DND-41 (cell line): ENCODE data around the gene TTLL5.

Experiments
- ATAC-seq: fragments of 200-7000 bp; cut with Tn5 transposase; 3 replicates; pipeline ENCODE4 v1.9.1; 2021; ENCODE audit warnings: low read depth; ENCODE audit not compliant: insufficient read depth
- DNase-seq: peaks from one replicate; pipeline ENCODE4 v3.0.0-alpha.2; 2020
- H2AFZ ChIP-seq: 2 replicates; pipeline ENCODE4 v1.6.0; 2012; ENCODE audit warnings: low read depth, low read length
- H3K27ac ChIP-seq: 2 replicates; pipeline ENCODE4 v1.5.1; 2012; ENCODE audit warnings: low read length, inconsistent platforms
- H3K27me3 ChIP-seq: fragments of 200-600 bp; sonication (generic); 2 replicates; pipeline ENCODE4 v1.6.0; 2012; ENCODE audit warnings: low read length, mild to moderate bottlenecking, inconsistent platforms; ENCODE audit not compliant: insufficient read depth, poor library complexity
- H3K36me3 ChIP-seq: 2 replicates; pipeline ENCODE4 v1.5.1; 2012; ENCODE audit warnings: low read length, inconsistent platforms; ENCODE audit not compliant: insufficient read depth
- H3K4me1 ChIP-seq: 2 replicates; pipeline ENCODE4 v1.5.1; 2012; ENCODE audit warnings: mild to moderate bottlenecking, low read length; ENCODE audit not compliant: insufficient read depth
- H3K4me2 ChIP-seq: 2 replicates; pipeline ENCODE4 v1.6.0; 2012; ENCODE audit warnings: mild to moderate bottlenecking, moderate library complexity, low read length, inconsistent platforms; ENCODE audit not compliant: insufficient read depth
- H3K4me3 ChIP-seq, 2 experiments: fragments of 200-600 bp in 1 of 2; shearing (Covaris generic) in 1 of 2; 2 replicates each; pipeline ENCODE4 v1.5.1; 2012 to 2016; ENCODE audit warnings: inconsistent platforms in 2 of 2, low read length in 2 of 2, mild to moderate bottlenecking in 2 of 2, low read depth in 1 of 2, moderate library complexity in 1 of 2
- H3K79me2 ChIP-seq: 2 replicates; pipeline ENCODE4 v1.6.0; 2012; ENCODE audit warnings: low read length, inconsistent platforms; ENCODE audit not compliant: insufficient read depth
- H3K9ac ChIP-seq: 2 replicates; pipeline ENCODE4 v1.6.0; 2012; ENCODE audit warnings: low read depth, mild to moderate bottlenecking, inconsistent platforms, low read length, moderate library complexity
- H3K9me3 ChIP-seq: 2 replicates; pipeline ENCODE4 v1.5.1; 2012; ENCODE audit warnings: low read length, moderate library complexity, mild to moderate bottlenecking, inconsistent platforms; ENCODE audit not compliant: insufficient read depth, severe bottlenecking
- H4K20me1 ChIP-seq: 2 replicates; pipeline ENCODE4 v1.6.0; 2012; ENCODE audit warnings: low read length; ENCODE audit not compliant: insufficient read depth
- EZH2 ChIP-seq: IDR thresholded peaks from 3 replicates; pipeline ENCODE4 v1.6.1; 2012; ENCODE audit warnings: borderline replicate concordance, low read depth, mild to moderate bottlenecking, moderate library complexity, low read length, inconsistent platforms; ENCODE audit not compliant: severe bottlenecking
- TF ChIP-seq, protein P1 (sequence below): IDR thresholded peaks from 2 replicates; pipeline ENCODE4 v1.5.1; 2012; ENCODE audit warnings: borderline replicate concordance, low read length, moderate library complexity, mild to moderate bottlenecking; ENCODE audit not compliant: poor library complexity, severe bottlenecking; ENCODE audit errors: extremely low read depth

TTLL5 gene

DNA sequence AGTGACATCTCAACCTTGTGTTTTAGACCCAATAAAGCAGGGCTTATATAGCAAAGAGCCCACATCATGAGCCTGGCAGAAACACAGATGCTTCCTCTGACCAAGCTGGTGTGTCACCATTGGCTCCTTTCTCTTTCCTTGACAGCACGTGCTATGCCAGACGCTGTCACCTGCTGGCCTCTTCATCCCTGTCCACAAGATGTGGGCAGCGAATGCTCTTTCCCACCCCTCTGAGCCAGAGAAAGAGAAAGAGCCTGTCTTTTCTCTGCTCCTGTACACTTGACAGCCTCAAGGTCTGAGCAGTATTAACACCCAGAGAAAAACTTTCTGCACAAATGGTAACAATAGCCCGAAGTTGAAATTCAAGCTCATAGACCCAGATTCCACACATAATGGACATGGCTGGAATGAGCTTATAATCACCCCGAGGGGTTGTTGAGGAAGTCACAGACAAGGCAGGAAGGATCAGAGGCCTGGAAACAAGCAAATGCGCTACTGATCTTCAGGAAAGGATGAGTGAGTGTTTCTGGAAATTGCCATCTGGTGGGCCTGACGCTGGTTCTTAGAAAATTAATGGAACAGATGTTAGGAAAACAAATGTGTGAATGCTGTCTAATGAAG lies 311.9 kb downstream of the TTLL5 start:
- no peak overlapping the region for H3K27ac ChIP-seq
- H3K27me3 ChIP-seq = no peaks in the 10 kb centered on the region
- H3K4me3 ChIP-seq = no peak overlapping the region
- peaks cover 3% of the 10 kb centered on the region; the same call in 1 of the 2 replicates for H3K36me3 ChIP-seq
- H3K9ac ChIP-seq = no peak overlapping the region
- TF ChIP-seq, protein P1, sequence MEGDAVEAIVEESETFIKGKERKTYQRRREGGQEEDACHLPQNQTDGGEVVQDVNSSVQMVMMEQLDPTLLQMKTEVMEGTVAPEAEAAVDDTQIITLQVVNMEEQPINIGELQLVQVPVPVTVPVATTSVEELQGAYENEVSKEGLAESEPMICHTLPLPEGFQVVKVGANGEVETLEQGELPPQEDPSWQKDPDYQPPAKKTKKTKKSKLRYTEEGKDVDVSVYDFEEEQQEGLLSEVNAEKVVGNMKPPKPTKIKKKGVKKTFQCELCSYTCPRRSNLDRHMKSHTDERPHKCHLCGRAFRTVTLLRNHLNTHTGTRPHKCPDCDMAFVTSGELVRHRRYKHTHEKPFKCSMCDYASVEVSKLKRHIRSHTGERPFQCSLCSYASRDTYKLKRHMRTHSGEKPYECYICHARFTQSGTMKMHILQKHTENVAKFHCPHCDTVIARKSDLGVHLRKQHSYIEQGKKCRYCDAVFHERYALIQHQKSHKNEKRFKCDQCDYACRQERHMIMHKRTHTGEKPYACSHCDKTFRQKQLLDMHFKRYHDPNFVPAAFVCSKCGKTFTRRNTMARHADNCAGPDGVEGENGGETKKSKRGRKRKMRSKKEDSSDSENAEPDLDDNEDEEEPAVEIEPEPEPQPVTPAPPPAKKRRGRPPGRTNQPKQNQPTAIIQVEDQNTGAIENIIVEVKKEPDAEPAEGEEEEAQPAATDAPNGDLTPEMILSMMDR = no peak
- no peak for TF ChIP-seq EZH2
- no peaks in the 10 kb centered on the region for H3K79me2 ChIP-seq
- no peaks in the 10 kb centered on the region; the same call in 1 of the 2 replicates for H4K20me1 ChIP-seq
- H3K4me1 ChIP-seq = no peaks in the 10 kb centered on the region
- H3K9me3 ChIP-seq = no peaks in the 10 kb centered on the region
- DNase-seq (no peak), ATAC-seq (no peak)
- H2AFZ ChIP-seq = no peak overlapping the region
- H3K4me2 ChIP-seq = no peak overlapping the region

DNA sequence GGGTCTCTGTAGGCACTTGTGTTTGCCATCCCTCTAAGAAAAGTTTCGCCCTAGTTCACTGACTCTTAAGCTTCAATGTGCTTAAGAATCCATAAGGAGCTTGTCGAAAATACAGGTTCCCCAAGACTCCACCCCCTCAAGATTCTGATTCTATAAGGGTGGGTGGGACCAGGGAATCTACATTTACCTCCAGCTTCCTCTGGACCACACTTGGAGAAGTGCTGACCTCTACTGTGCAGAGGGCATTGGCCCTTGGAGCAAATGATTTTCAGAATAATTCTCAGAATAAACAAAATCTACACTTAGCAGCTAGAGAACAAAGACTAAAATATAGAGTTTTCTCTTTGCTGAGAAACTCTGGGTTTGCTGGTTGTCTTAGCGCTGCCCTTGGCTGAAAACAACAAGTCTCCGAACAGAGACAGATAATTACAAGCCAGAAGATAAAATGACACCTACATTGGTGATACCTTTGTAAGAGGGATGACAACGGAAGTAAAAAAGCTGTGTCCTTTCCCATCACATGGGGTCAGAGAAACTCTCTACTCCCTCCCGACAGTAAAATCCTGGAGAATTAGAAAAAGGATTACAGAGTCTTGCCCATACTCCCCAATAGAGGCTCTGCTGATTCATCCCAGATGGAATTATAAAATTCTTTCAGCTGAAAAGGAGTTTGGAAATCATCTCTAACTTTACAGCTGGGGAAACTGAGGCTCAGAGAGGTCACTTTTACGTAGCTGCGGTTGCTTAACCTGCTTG lies 316.0 kb downstream of the TTLL5 start:
- Histone ChIP-seq H3K4me3 (no peak overlapping the region), H3K27ac (no peak overlapping the region), H2AFZ (no peak overlapping the region), H4K20me1 (0 out of 2 replicates have a peak, but pooled peaks cover 3% of the 10 kb centered on the region), H3K79me2 (no peaks in the 10 kb centered on the region), H3K9ac (no peak overlapping the region), H3K36me3 (no peaks in the 10 kb centered on the region), H3K4me2 (no peak overlapping the region), H3K9me3 (no peaks in the 10 kb centered on the region), H3K27me3 (no peaks in the 10 kb centered on the region), H3K4me1 (peaks cover 24% of the 10 kb centered on the region)
- DNase-seq (no peak), ATAC-seq (no peak)
- TF ChIP-seq, protein P1 = no peak
- no peak for TF ChIP-seq EZH2

DNA sequence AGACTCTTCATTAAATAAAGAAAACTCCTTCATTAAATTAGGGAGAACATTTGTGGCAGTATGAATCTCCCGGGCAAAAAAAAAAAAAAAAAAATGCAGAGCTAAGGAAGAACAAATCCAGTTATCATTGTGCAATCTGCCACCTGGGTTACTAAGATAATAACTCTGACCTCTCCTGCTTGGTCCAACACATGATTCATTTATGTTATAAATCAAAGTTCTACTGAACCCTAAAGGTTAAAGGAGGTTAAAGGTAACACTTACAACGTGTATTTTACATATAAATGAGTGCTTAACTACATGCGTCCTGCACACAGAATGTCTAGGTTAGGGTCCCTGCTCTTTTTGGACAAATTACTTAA lies 316.5 kb downstream of the TTLL5 start:
- ATAC-seq (no peak), DNase-seq (no peak)
- H3K79me2 ChIP-seq = no peaks in the 10 kb centered on the region
- H4K20me1 ChIP-seq = 0 out of 2 replicates have a peak, but pooled peaks cover 3% of the 10 kb centered on the region
- no peaks in the 10 kb centered on the region for H3K9me3 ChIP-seq
- no peak overlapping the region for H2AFZ ChIP-seq
- no peak overlapping the region for H3K9ac ChIP-seq
- no peak overlapping the region for H3K4me3 ChIP-seq
- H3K27ac ChIP-seq = no peak overlapping the region
- no peak overlapping the region for H3K4me2 ChIP-seq
- TF ChIP-seq, protein P1 = no peak
- no peak for TF ChIP-seq EZH2
- no peaks in the 10 kb centered on the region for H3K36me3 ChIP-seq
- H3K4me1 ChIP-seq = peaks cover 24% of the 10 kb centered on the region
- H3K27me3 ChIP-seq = no peaks in the 10 kb centered on the region
